Upper lobe of left lung (tissue), 4 donors: ENCODE results near the gene ACOT4.
"Not testable (repeated sequence)": the region's sequence is repeated elsewhere in the genome, so short reads cannot be mapped to it uniquely, and the experiment has no call there.

Experiments
- EP300 ChIP-seq, 4 donors: sonication (generic); formaldehyde crosslinking; IDR thresholded peaks; one replicate each; pipeline ENCODE4 v1.5.1; 2017; ENCODE audit warnings: antibody characterized with exemption in 4 of 4, control low read depth in 2 of 4
- POLR2A ChIP-seq, 4 donors: fragments of 450-650 bp; IDR thresholded peaks; one replicate each; pipeline ENCODE4 v1.5.1; 2016 to 2017; ENCODE audit warnings: antibody characterized with exemption in 4 of 4, mild to moderate bottlenecking in 2 of 4
- POLR2AphosphoS5 ChIP-seq, 2 donors: sonication (generic); formaldehyde crosslinking; IDR thresholded peaks; one replicate each; pipeline ENCODE4 v1.5.1; 2017; ENCODE audit warnings: antibody characterized with exemption in 2 of 2
- TF ChIP-seq, protein P1 (sequence below), 6 experiments: fragments of 450-650 bp in 4 of 6; fragments of 200-600 bp in 2 of 6; sonication (generic) in 2 of 6; IDR thresholded peaks; one replicate each; pipeline ENCODE4 v1.5.1; 2016 to 2019; ENCODE audit warnings: antibody characterized with exemption in 6 of 6

- TF ChIP-seq, protein P1, sequence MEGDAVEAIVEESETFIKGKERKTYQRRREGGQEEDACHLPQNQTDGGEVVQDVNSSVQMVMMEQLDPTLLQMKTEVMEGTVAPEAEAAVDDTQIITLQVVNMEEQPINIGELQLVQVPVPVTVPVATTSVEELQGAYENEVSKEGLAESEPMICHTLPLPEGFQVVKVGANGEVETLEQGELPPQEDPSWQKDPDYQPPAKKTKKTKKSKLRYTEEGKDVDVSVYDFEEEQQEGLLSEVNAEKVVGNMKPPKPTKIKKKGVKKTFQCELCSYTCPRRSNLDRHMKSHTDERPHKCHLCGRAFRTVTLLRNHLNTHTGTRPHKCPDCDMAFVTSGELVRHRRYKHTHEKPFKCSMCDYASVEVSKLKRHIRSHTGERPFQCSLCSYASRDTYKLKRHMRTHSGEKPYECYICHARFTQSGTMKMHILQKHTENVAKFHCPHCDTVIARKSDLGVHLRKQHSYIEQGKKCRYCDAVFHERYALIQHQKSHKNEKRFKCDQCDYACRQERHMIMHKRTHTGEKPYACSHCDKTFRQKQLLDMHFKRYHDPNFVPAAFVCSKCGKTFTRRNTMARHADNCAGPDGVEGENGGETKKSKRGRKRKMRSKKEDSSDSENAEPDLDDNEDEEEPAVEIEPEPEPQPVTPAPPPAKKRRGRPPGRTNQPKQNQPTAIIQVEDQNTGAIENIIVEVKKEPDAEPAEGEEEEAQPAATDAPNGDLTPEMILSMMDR (IDR thresholded peaks at IDR 0.05): not testable (repeated sequence)
- not testable (repeated sequence) for TF ChIP-seq POLR2A, EP300, POLR2AphosphoS5 (IDR thresholded peaks at IDR 0.05)
These were observed 22.8 kb upstream of the ACOT4 start for GRCh38 chr14:73568886-73569184.
